Measurements from ENCODE around the gene DOCK6. TPM values are rescaled to one million over a fixed set of nuclear protein-coding genes. Genes with fewer than 3 reads are reported as not detected.

DOCK6 gene
- total RNA-seq, 1 experiment from 2014 or later: 29.4 TPM

- no peaks in the 10 kb centered on the region for H4K20me1 ChIP-seq (ENCODE audit: low read length)
- no peak overlapping the region for H3K4me3 ChIP-seq (ENCODE audit: low read length)
- intact Hi-C loops (cut with micrococcal nuclease): no loop called here
- peaks cover 12% of the 10 kb centered on the region for H3K36me3 ChIP-seq (ENCODE audit: low read depth, low read length)
- no peaks in the 10 kb centered on the region for H3K9me3 ChIP-seq (ENCODE audit: low read length)
- H3F3A ChIP-seq (ENCODE audit: low read length, unreplicated experiment): no peaks in the 10 kb centered on the region
- H2AFZ ChIP-seq (ENCODE audit: low read length): no peak overlapping the region
- H3K9me2 ChIP-seq (replicated peaks; ENCODE audit: low read length): no peaks in the 10 kb centered on the region
- H3K27me3 ChIP-seq (ENCODE audit: low read length): no peaks in the 10 kb centered on the region
- ATAC-seq (no peak), DNase-seq (no peak)
- H3K27ac ChIP-seq (ENCODE audit: low read length): no peak overlapping the region
- no TSS peak for BruUV-seq (replicated peaks)
- TF ChIP-seq CTCF (conservative IDR thresholded peaks at IDR 0.05; ENCODE audit: low read depth, low read length): no peak
- no peak for TF ChIP-seq EZH2phosphoT487 (IDR thresholded peaks at IDR 0.05; ENCODE audit: borderline replicate concordance, low read length)
- TF ChIP-seq EZH2 (IDR thresholded peaks at IDR 0.05; ENCODE audit: low read length, unreplicated experiment): no peak
- no peak overlapping the region for H3K9ac ChIP-seq (ENCODE audit: low read length)
- ChIA-PET POLR2A (ENCODE audit: unreplicated experiment) (interaction anchor here (0.6 kb wide), 1 partner anchor 24 kb away, joined by 6 read pairs; no protein-coding TSS in a partner anchor), CTCF (interaction anchor here (0.6 kb wide), 1 partner anchor 382 kb away, joined by 3 read pairs; no protein-coding TSS in a partner anchor)
- H3K79me2 ChIP-seq (ENCODE audit: low read length): no peaks in the 10 kb centered on the region
- H3K4me1 ChIP-seq (ENCODE audit: insufficient read depth, low read length): 0 out of 2 replicates have a peak, but pooled peaks cover 3% of the 10 kb centered on the region
- no peak overlapping the region for H3K4me2 ChIP-seq (ENCODE audit: low read length)
Measured at GRCh38 chr19:11246941-11247340, 15.4 kb downstream of the DOCK6 start.

GRCh38 chr19:11244846-11245589 lies 17.3 kb downstream of the DOCK6 start:
- DNase-seq: peak; percentile 24
- CTCF ChIA-PET: no interaction called here
- no peak overlapping the region for H3K4me2 ChIP-seq (ENCODE audit: low read length)
- H3K9me3 ChIP-seq (ENCODE audit: low read length): no peaks in the 10 kb centered on the region
- no peak for ATAC-seq
- H3K36me3 ChIP-seq (ENCODE audit: low read depth, low read length): peaks cover 7% of the 10 kb centered on the region; the same call in 1 of the 2 replicates
- intact Hi-C loops (cut with micrococcal nuclease): no loop called here
- no peak overlapping the region for H2AFZ ChIP-seq (ENCODE audit: low read length)
- no peak overlapping the region for H3K4me3 ChIP-seq (ENCODE audit: low read length)
- H3F3A ChIP-seq (ENCODE audit: low read length, unreplicated experiment): no peaks in the 10 kb centered on the region
- 0 out of 2 replicates have a peak, but pooled peaks cover 3% of the 10 kb centered on the region for H3K4me1 ChIP-seq (ENCODE audit: insufficient read depth, low read length)
- no peak overlapping the region for H3K9ac ChIP-seq (ENCODE audit: low read length)
- TF ChIP-seq EZH2 (IDR thresholded peaks at IDR 0.05; ENCODE audit: low read length, unreplicated experiment) (no peak), EZH2phosphoT487 (IDR thresholded peaks at IDR 0.05; ENCODE audit: borderline replicate concordance, low read length) (no peak), CTCF (conservative IDR thresholded peaks at IDR 0.05; ENCODE audit: low read depth, low read length) (no peak)
- no peaks in the 10 kb centered on the region for H3K79me2 ChIP-seq (ENCODE audit: low read length)
- H3K27ac ChIP-seq (ENCODE audit: low read length): no peak overlapping the region
- POLR2A ChIA-PET (ENCODE audit: unreplicated experiment): no interaction called here
- H3K27me3 ChIP-seq (ENCODE audit: low read length): no peaks in the 10 kb centered on the region
- H3K9me2 ChIP-seq (replicated peaks; ENCODE audit: low read length): no peaks in the 10 kb centered on the region
- H4K20me1 ChIP-seq (ENCODE audit: low read length): no peaks in the 10 kb centered on the region
- BruUV-seq (replicated peaks): no TSS peak

- intact Hi-C loops (cut with micrococcal nuclease): no loop called here
- DNase-seq (no peak), ATAC-seq (no peak)
- no peak for TF ChIP-seq EZH2 (IDR thresholded peaks at IDR 0.05; ENCODE audit: low read length, unreplicated experiment)
- no peak for TF ChIP-seq EZH2phosphoT487 (IDR thresholded peaks at IDR 0.05; ENCODE audit: borderline replicate concordance, low read length)
- TF ChIP-seq CTCF (conservative IDR thresholded peaks at IDR 0.05; ENCODE audit: low read depth, low read length): no peak
- Histone ChIP-seq H3K27ac (ENCODE audit: low read length) (no peak overlapping the region), H3K79me2 (ENCODE audit: low read length) (no peaks in the 10 kb centered on the region), H3K36me3 (ENCODE audit: low read depth, low read length) (peaks cover 7% of the 10 kb centered on the region; the same call in 1 of the 2 replicates), H2AFZ (ENCODE audit: low read length) (no peak overlapping the region), H3F3A (ENCODE audit: low read length, unreplicated experiment) (no peaks in the 10 kb centered on the region), H3K9ac (ENCODE audit: low read length) (no peak overlapping the region), H4K20me1 (ENCODE audit: low read length) (no peaks in the 10 kb centered on the region), H3K4me1 (ENCODE audit: insufficient read depth, low read length) (0 out of 2 replicates have a peak, but pooled peaks cover 3% of the 10 kb centered on the region), H3K27me3 (ENCODE audit: low read length) (no peaks in the 10 kb centered on the region), H3K9me3 (ENCODE audit: low read length) (no peaks in the 10 kb centered on the region), H3K4me2 (ENCODE audit: low read length) (peak overlapping the region; percentile 58), H3K4me3 (ENCODE audit: low read length) (no peak overlapping the region), H3K9me2 (replicated peaks; ENCODE audit: low read length) (no peaks in the 10 kb centered on the region)
- no TSS peak for BruUV-seq (replicated peaks)
- ChIA-PET POLR2A (ENCODE audit: unreplicated experiment) (no interaction called here), CTCF (interaction anchor here (0.6 kb wide), 4 partner anchors 12 to 1346 kb away, joined by 3 to 4 read pairs (median 4); no protein-coding TSS in a partner anchor)
Measured at GRCh38 chr19:11243798-11244169, 18.5 kb downstream of the DOCK6 start.

Data from PC-3 (cell line).